B cell (primary cell): ENCODE measurements around the gene HIPK4. TPM values are rescaled to one million over a fixed set of nuclear protein-coding genes. Genes with fewer than 3 reads are reported as not detected.

Source experiments
- ATAC-seq: fragments of 200-7000 bp; cut with Tn5 transposase; one replicate; pipeline ENCODE4 v1.10.0; 2021; ENCODE audit warnings: low read depth, mild to moderate bottlenecking, moderate number of reproducible peaks, moderate library complexity
- CTCF ChIA-PET: fragments of 350-600 bp; sonication (Branson Sonifier 250); formaldehyde crosslinking; loops from one replicate; lab custom pipeline; 2021; ENCODE audit warnings: antibody characterized with exemption, inconsistent platforms; lab: Charles Lee
- POLR2A ChIA-PET: fragments of 350-600 bp; sonication (Branson Sonifier 250); formaldehyde crosslinking; loops from one replicate; lab custom pipeline; 2021; ENCODE audit warnings: antibody characterized with exemption; lab: Charles Lee
- DNase-seq: peaks from one replicate; pipeline ENCODE4 v3.0.0; 2013
- H2AFZ ChIP-seq: 2 replicates; pipeline ENCODE4 v1.6.1; 2012; ENCODE audit warnings: mild to moderate bottlenecking, low read depth, low read length; ENCODE audit not compliant: insufficient read depth, poor library complexity, severe bottlenecking
- H3K27ac ChIP-seq, 2 donors: 1 replicate in 1 of 2; 2 replicates in 1 of 2; pipeline ENCODE4 v1.5.1; 2012 to 2013; ENCODE audit warnings: low read length in 2 of 2, mild to moderate bottlenecking in 2 of 2, moderate library complexity in 1 of 2
- H3K27me3 ChIP-seq, 4 experiments: fragments of 200-600 bp in 1 of 4; sonication (generic) in 1 of 4; replicated peaks in 1 of 4; 1 replicate in 2 of 4; 2 replicates in 2 of 4; pipeline versions ENCODE4 v1.6.1 to v1.7.0; 2013 to 2016; ENCODE audit warnings: low read length in 3 of 4, mild to moderate bottlenecking in 2 of 4, mixed read lengths in 1 of 4, moderate library complexity in 1 of 4; ENCODE audit not compliant: insufficient read depth in 4 of 4, control insufficient read depth in 3 of 4; ENCODE audit errors: control extremely low read depth in 1 of 4
- H3K36me3 ChIP-seq, 2 experiments: replicated peaks in 1 of 2; 1 replicate in 1 of 2; 2 replicates in 1 of 2; pipeline versions ENCODE4 v1.6.1 to v1.7.1; 2013; ENCODE audit warnings: low read length in 1 of 2; ENCODE audit not compliant: insufficient read depth in 2 of 2, control insufficient read depth in 1 of 2; ENCODE audit errors: control extremely low read depth in 1 of 2, extremely low read depth in 1 of 2
- H3K4me1 ChIP-seq, 2 donors: fragments of 200-600 bp in 1 of 2; sonication (generic) in 1 of 2; 1 replicate in 1 of 2; 2 replicates in 1 of 2; pipeline versions ENCODE4 v1.5.1 to v1.6.1; 2013 to 2017; ENCODE audit warnings: low read length in 2 of 2; ENCODE audit not compliant: control insufficient read depth in 2 of 2, insufficient read depth in 2 of 2
- H3K4me2 ChIP-seq: replicated peaks from 2 replicates; pipeline ENCODE3; 2012; ENCODE audit warnings: mild to moderate bottlenecking, low read depth, low read length; ENCODE audit not compliant: poor library complexity, severe bottlenecking
- H3K4me3 ChIP-seq, 5 experiments: fragments of 200-600 bp in 1 of 5; sonication (generic) in 1 of 5; 1 replicate in 3 of 5; 2 replicates in 2 of 5; pipeline versions ENCODE4 v1.5.1 to v1.7.0; 2011 to 2016; ENCODE audit warnings: low read length in 4 of 5, mild to moderate bottlenecking in 4 of 5, low read depth in 2 of 5, control low read depth in 1 of 5, moderate library complexity in 1 of 5; ENCODE audit not compliant: insufficient read depth in 1 of 5; ENCODE audit errors: control extremely low read depth in 1 of 5, extremely low read depth in 1 of 5
- H3K79me2 ChIP-seq: fragments of 200-600 bp; sonication (generic); one replicate; pipeline ENCODE4 v1.6.0; 2016; ENCODE audit warnings: low read length; ENCODE audit not compliant: control insufficient read depth, insufficient read depth
- H3K9ac ChIP-seq: fragments of 200-600 bp; sonication (generic); 2 replicates; pipeline ENCODE4 v1.6.1; 2017; ENCODE audit warnings: mild to moderate bottlenecking, low read length, moderate library complexity
- H3K9me3 ChIP-seq, 3 donors: one replicate each; pipeline versions ENCODE4 v1.6.1 to v1.7.1; 2013; ENCODE audit warnings: low read length in 2 of 3; ENCODE audit not compliant: control insufficient read depth in 2 of 3, insufficient read depth in 1 of 3; ENCODE audit errors: control extremely low read depth in 1 of 3
- H4K20me1 ChIP-seq: 2 replicates; pipeline ENCODE4 v1.6.0; 2012; ENCODE audit warnings: mild to moderate bottlenecking, low read length; ENCODE audit not compliant: insufficient read depth, control insufficient read depth, poor library complexity, severe bottlenecking
- H3K27ac Mint-ChIP-seq: one replicate; pipeline ENCODE4 v1.8.0; 2021; ENCODE audit warnings: mixed read lengths
- H3K27me3 Mint-ChIP-seq: one replicate; pipeline ENCODE4 v1.8.0; 2021; ENCODE audit warnings: mixed read lengths
- H3K4me1 Mint-ChIP-seq: one replicate; pipeline ENCODE4 v1.8.0; 2021; ENCODE audit warnings: mixed read lengths
- H3K4me3 Mint-ChIP-seq: one replicate; pipeline ENCODE4 v1.8.0; 2021; ENCODE audit warnings: mixed read lengths
- H3K9me3 Mint-ChIP-seq: one replicate; pipeline ENCODE4 v1.8.0; 2022; ENCODE audit warnings: mixed read lengths; ENCODE audit not compliant: insufficient read depth
- EZH2 ChIP-seq: IDR thresholded peaks from 2 replicates; pipeline ENCODE4 v1.6.1; 2012; ENCODE audit warnings: borderline replicate concordance, low read depth, mild to moderate bottlenecking, moderate library complexity, low read length; ENCODE audit not compliant: insufficient read depth, poor library complexity, severe bottlenecking
- WGBS: methylation state at CpG from one replicate; pipeline ENCODE4 v1.1.5; 2013; ENCODE audit warnings: missing lambda C conversion rate; ENCODE audit not compliant: insufficient coverage; 5-methylcytosine and 5-hydroxymethylcytosine counted together
- intact Hi-C: fragments of 100-400 bp; cut with micrococcal nuclease; formaldehyde crosslinking; loops from one replicate; pipeline ENCODE4 v1.10.0; 2022
- polyA plus RNA-seq: library from polyadenylated mRNA; depleted of rRNA; stranded (reverse); fragments of >200 nt; gene quantifications from 2 replicates; pipeline ENCODE4 v1.2.3, GENCODE V29; 2012
- total RNA-seq, 2 donors: library from RNA; stranded (reverse); fragments of 120-200 nt in 1 of 2; gene quantifications; 1 replicate in 1 of 2; 2 replicates in 1 of 2; pipeline versions ENCODE4 v1.2.3 to v1.2.4, GENCODE V29; 2013 to 2022
- TF ChIP-seq, protein P1 (sequence below): fragments of 200-600 bp; IDR thresholded peaks from one replicate; pipeline ENCODE4 v1.8.0; 2022; ENCODE audit warnings: antibody characterized with exemption, mild to moderate bottlenecking

The HIPK4 gene
- total and polyA plus RNA-seq, 2 donors (not counting 1 experiment from before 2014, with no cell fraction given), result 0.04 to 0.20 TPM

DNA sequence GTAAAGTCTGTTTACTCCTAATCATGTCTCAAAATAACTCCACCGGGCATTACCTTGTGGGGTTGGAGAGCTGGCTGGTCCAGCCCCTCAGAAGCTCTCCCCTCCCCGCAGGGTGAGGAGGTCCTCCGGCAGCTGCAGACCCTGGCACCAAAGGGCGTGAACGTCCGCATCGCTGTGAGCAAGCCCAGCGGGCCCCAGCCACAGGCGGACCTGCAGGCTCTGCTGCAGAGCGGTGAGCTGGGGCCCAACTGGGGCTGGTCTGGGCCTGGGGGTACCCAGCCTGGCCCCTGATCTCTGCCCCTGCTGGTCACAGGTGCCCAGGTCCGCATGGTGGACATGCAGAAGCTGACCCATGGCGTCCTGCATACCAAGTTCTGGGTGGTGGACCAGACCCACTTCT is 20.2 kb downstream of the HIPK4 start:
- ATAC-seq (no peak), DNase-seq (no peak)
- Histone ChIP-seq H3K27ac (no peak overlapping the region), H3K4me1 (peaks cover 3 to 4% of the 10 kb centered on the region in 2 donors), H3K36me3 (peaks cover 0 to 33% of the 10 kb centered on the region in 2 experiments), H2AFZ (no peak overlapping the region), H3K4me3 (no peak overlapping the region), H4K20me1 (no peaks in the 10 kb centered on the region), H3K9ac (no peak overlapping the region), H3K27me3 (no peaks in the 10 kb centered on the region), H3K79me2 (no peaks in the 10 kb centered on the region), H3K4me2 (no peak overlapping the region), H3K9me3 (peaks cover 0 to 4% (median 0%) of the 10 kb centered on the region in 3 donors)
- ChIA-PET POLR2A (no interaction called here), CTCF (no interaction called here)
- H3K4me3 Mint-ChIP-seq, result no peak overlapping the region
- TF ChIP-seq, protein P1, sequence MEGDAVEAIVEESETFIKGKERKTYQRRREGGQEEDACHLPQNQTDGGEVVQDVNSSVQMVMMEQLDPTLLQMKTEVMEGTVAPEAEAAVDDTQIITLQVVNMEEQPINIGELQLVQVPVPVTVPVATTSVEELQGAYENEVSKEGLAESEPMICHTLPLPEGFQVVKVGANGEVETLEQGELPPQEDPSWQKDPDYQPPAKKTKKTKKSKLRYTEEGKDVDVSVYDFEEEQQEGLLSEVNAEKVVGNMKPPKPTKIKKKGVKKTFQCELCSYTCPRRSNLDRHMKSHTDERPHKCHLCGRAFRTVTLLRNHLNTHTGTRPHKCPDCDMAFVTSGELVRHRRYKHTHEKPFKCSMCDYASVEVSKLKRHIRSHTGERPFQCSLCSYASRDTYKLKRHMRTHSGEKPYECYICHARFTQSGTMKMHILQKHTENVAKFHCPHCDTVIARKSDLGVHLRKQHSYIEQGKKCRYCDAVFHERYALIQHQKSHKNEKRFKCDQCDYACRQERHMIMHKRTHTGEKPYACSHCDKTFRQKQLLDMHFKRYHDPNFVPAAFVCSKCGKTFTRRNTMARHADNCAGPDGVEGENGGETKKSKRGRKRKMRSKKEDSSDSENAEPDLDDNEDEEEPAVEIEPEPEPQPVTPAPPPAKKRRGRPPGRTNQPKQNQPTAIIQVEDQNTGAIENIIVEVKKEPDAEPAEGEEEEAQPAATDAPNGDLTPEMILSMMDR, result no peak
- no peak for TF ChIP-seq EZH2
- WGBS, result 90% methylated on average over 11 of the region's 12 CpGs
- H3K4me1 Mint-ChIP-seq, result peaks cover 7% of the 10 kb centered on the region
- intact Hi-C loops, result no loop called here
- no peaks in the 10 kb centered on the region for H3K27me3 Mint-ChIP-seq
- H3K9me3 Mint-ChIP-seq, result no peaks in the 10 kb centered on the region
- no peak overlapping the region for H3K27ac Mint-ChIP-seq

- no peak overlapping the region for H3K27ac Mint-ChIP-seq
- Histone ChIP-seq H3K4me1 (peaks cover 3 to 4% of the 10 kb centered on the region in 2 donors), H3K9ac (no peak overlapping the region), H3K79me2 (no peaks in the 10 kb centered on the region), H3K4me2 (no peak overlapping the region), H3K4me3 (no peak overlapping the region), H3K27me3 (no peaks in the 10 kb centered on the region), H2AFZ (no peak overlapping the region), H3K36me3 (peaks cover 0 to 27% of the 10 kb centered on the region in 2 experiments), H3K9me3 (peaks cover 0 to 4% (median 0%) of the 10 kb centered on the region in 3 donors), H4K20me1 (no peaks in the 10 kb centered on the region), H3K27ac (no peak overlapping the region)
- CTCF ChIA-PET, result no interaction called here
- TF ChIP-seq, protein P1, result no peak
- TF ChIP-seq EZH2, result no peak
- H3K4me3 Mint-ChIP-seq, result no peak overlapping the region
- H3K27me3 Mint-ChIP-seq, result no peaks in the 10 kb centered on the region
- WGBS, result 93% methylated on average over 10 of the region's 16 CpGs
- no peak for ATAC-seq
- DNase-seq, result no peak
- intact Hi-C loops, result no loop called here
- peaks cover 9% of the 10 kb centered on the region for H3K4me1 Mint-ChIP-seq
- H3K9me3 Mint-ChIP-seq, result no peaks in the 10 kb centered on the region
- POLR2A ChIA-PET, result no interaction called here
Observed at GRCh38 chr19:40367577-40368434, 22.2 kb downstream of the HIPK4 start.
